HCT116 (cell line): ENCODE data around the gene WDR37.

Source experiments
- EZH2 ChIP-seq: fragments of 200-600 bp; sonication (generic); IDR thresholded peaks from 2 replicates; pipeline ENCODE4 v1.6.1; 2017; ENCODE audit warnings: antibody characterized with exemption, mixed run types
- JUND ChIP-seq: IDR thresholded peaks from 2 replicates; pipeline ENCODE4 v1.6.1; 2012
- POLR2AphosphoS5 ChIP-seq: IDR thresholded peaks from 2 replicates; pipeline ENCODE4 v1.6.1; 2011; ENCODE audit warnings: mild to moderate bottlenecking, low read depth, low read length, moderate library complexity
- ZNF274 ChIP-seq: fragments of 200-500 bp; sonication (Bioruptor generic); IDR thresholded peaks from 2 replicates; pipeline ENCODE4 v1.6.1; 2014; ENCODE audit warnings: mild to moderate bottlenecking, low read depth, low read length, inconsistent platforms
- TF ChIP-seq, protein P1 (sequence below), 3 experiments: fragments of 200-600 bp in 1 of 3; sonication (generic) in 1 of 3; IDR thresholded peaks in 2 of 3; conservative IDR thresholded peaks in 1 of 3; 2 replicates each; pipeline ENCODE4 v1.5.1; 2012 to 2017; ENCODE audit warnings: low read depth in 2 of 3, low read length in 2 of 3, antibody characterized with exemption in 1 of 3, borderline replicate concordance in 1 of 3, control low read depth in 1 of 3, mild to moderate bottlenecking in 1 of 3, mixed read lengths in 1 of 3, mixed run types in 1 of 3, moderate library complexity in 1 of 3; ENCODE audit not compliant: insufficient read depth in 1 of 3

- TF ChIP-seq, protein P1, sequence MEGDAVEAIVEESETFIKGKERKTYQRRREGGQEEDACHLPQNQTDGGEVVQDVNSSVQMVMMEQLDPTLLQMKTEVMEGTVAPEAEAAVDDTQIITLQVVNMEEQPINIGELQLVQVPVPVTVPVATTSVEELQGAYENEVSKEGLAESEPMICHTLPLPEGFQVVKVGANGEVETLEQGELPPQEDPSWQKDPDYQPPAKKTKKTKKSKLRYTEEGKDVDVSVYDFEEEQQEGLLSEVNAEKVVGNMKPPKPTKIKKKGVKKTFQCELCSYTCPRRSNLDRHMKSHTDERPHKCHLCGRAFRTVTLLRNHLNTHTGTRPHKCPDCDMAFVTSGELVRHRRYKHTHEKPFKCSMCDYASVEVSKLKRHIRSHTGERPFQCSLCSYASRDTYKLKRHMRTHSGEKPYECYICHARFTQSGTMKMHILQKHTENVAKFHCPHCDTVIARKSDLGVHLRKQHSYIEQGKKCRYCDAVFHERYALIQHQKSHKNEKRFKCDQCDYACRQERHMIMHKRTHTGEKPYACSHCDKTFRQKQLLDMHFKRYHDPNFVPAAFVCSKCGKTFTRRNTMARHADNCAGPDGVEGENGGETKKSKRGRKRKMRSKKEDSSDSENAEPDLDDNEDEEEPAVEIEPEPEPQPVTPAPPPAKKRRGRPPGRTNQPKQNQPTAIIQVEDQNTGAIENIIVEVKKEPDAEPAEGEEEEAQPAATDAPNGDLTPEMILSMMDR (IDR thresholded peaks at IDR 0.05 in 2 of 3, conservative IDR thresholded peaks at IDR 0.05 in 1 of 3; ENCODE audit: borderline replicate concordance in 1 of 3, insufficient read depth in 1 of 3, low read depth in 2 of 3, low read length in 2 of 3) = no peak
- TF ChIP-seq JUND (no peak), POLR2AphosphoS5 (no peak), EZH2 (no peak), ZNF274 (no peak)
Observed at GRCh38 chr10:1022413-1022812, 33.8 kb upstream of the WDR37 start.
